Hematopoietic multipotent progenitor cell treated with erythropoietin and hydrocortisone succinate and interleukin-3 and kit ligand, for 8 days (in vitro differentiated cells): ENCODE measurements around the gene MRAP.
"Not testable (repeated sequence)": the region's sequence is repeated elsewhere in the genome, so short reads cannot be mapped to it uniquely, and the experiment has no call there.

Experiments
- DNase-seq: peaks from one replicate; pipeline ENCODE4 v3.0.0-alpha.2; 2015

The MRAP gene

GRCh38 chr21:32300117-32300681 lies 1.5 kb downstream of the MRAP start:
- no peak for DNase-seq

GRCh38 chr21:32301596-32301995 lies 2.9 kb downstream of the MRAP start:
- DNase-seq = no peak

- DNase-seq = no peak
These were observed 3.9 kb downstream of the MRAP start for GRCh38 chr21:32302560-32302959.

GRCh38 chr21:32303385-32303784 lies 4.7 kb downstream of the MRAP start:
- DNase-seq = no peak

GRCh38 chr21:32304998-32305397 lies 6.3 kb downstream of the MRAP start:
- DNase-seq = no peak

GRCh38 chr21:32306021-32306780 lies 7.5 kb downstream of the MRAP start:
- no peak for DNase-seq

GRCh38 chr21:32307706-32308105 lies 9.1 kb downstream of the MRAP start:
- no peak for DNase-seq

- DNase-seq = no peak
These were observed 10.0 kb downstream of the MRAP start for GRCh38 chr21:32308696-32309095.

GRCh38 chr21:32309906-32310460 lies 11.3 kb downstream of the MRAP start:
- DNase-seq = no peak

GRCh38 chr21:32310976-32311375 lies 12.3 kb downstream of the MRAP start:
- DNase-seq = not testable (repeated sequence)

- no peak for DNase-seq
These were observed 13.0 kb downstream of the MRAP start for GRCh38 chr21:32311621-32312020.

- no peak for DNase-seq
These were observed 13.7 kb downstream of the MRAP start for GRCh38 chr21:32312326-32312725.

- no peak for DNase-seq
These were observed 14.3 kb downstream of the MRAP start for GRCh38 chr21:32312976-32313375.

- no peak for DNase-seq
These were observed 16.2 kb downstream of the MRAP start for GRCh38 chr21:32314806-32315205.

GRCh38 chr21:32315511-32316281 lies 17.0 kb downstream of the MRAP start:
- no peak for DNase-seq

GRCh38 chr21:32316361-32317215 lies 17.9 kb downstream of the MRAP start:
- no peak for DNase-seq

GRCh38 chr21:32317726-32318125 lies 19.1 kb downstream of the MRAP start:
- no peak for DNase-seq

GRCh38 chr21:32319012-32319411 lies 20.4 kb downstream of the MRAP start:
- DNase-seq = no peak

GRCh38 chr21:32320059-32320458 lies 21.4 kb downstream of the MRAP start:
- DNase-seq = no peak

GRCh38 chr21:32320726-32321125 lies 22.1 kb downstream of the MRAP start:
- no peak for DNase-seq

GRCh38 chr21:32321480-32321879 lies 22.8 kb downstream of the MRAP start:
- no peak for DNase-seq

GRCh38 chr21:32322103-32322502 lies 23.4 kb downstream of the MRAP start:
- no peak for DNase-seq

GRCh38 chr21:32322676-32323075 lies 24.0 kb downstream of the MRAP start:
- no peak for DNase-seq
